IMR-90 (cell line): ENCODE data around the gene CACNA2D4. TPM values are rescaled to one million over a fixed set of nuclear protein-coding genes. Genes with fewer than 3 reads are reported as not detected.

ENCODE experiments used
- ATAC-seq: fragments of 200-7000 bp; cut with Tn5 transposase; 2 replicates; pipeline ENCODE4 v1.9.1; 2020; ENCODE audit warnings: low read depth, mild to moderate bottlenecking, moderate library complexity
- BruUV-seq: library from RNA; stranded (reverse); fragments of 400-500 nt; replicated peaks from 2 replicates; lab custom pipeline; 2021; lab: Mats Ljungman, UMichigan
- CTCF ChIA-PET: fragments of 300-600 bp; formaldehyde crosslinking; extraction: SDS; loops from one replicate; lab custom pipeline; 2021; ENCODE audit warnings: antibody characterized with exemption; lab: Yijun Ruan, JAX
- POLR2A ChIA-PET: fragments of 300-600 bp; sonication (Branson Sonifier 250); formaldehyde crosslinking; loops from one replicate; lab custom pipeline; 2022; ENCODE audit warnings: antibody characterized with exemption; ENCODE audit not compliant: unreplicated experiment; lab: Charles Lee
- DNase-seq: peaks from one replicate; pipeline ENCODE4 v3.0.0; 2013
- H2AFZ ChIP-seq: replicated peaks from 2 replicates; pipeline ENCODE3; 2013; ENCODE audit warnings: low read length, mild to moderate bottlenecking; ENCODE audit not compliant: poor library complexity
- H2AK5ac ChIP-seq: 2 replicates; pipeline ENCODE4 v1.6.1; 2013; ENCODE audit warnings: low read depth, low read length, inconsistent platforms
- H2AK9ac ChIP-seq: replicated peaks from 2 replicates; pipeline ENCODE3; 2013; ENCODE audit warnings: mild to moderate bottlenecking, low read depth, low read length, moderate library complexity; ENCODE audit not compliant: poor library complexity
- H2BK120ac ChIP-seq: 2 replicates; pipeline ENCODE4 v1.6.1; 2013; ENCODE audit warnings: low read depth, low read length, inconsistent platforms
- H2BK15ac ChIP-seq: 3 replicates; pipeline ENCODE4 v1.6.1; 2013; ENCODE audit warnings: low read depth, low read length, inconsistent platforms
- H2BK20ac ChIP-seq: 2 replicates; pipeline ENCODE4 v1.6.1; 2013; ENCODE audit warnings: low read depth, mild to moderate bottlenecking, inconsistent platforms, low read length, moderate library complexity
- H2BK5ac ChIP-seq: 2 replicates; pipeline ENCODE4 v1.6.1; 2013; ENCODE audit warnings: mild to moderate bottlenecking, low read depth, low read length, inconsistent platforms; ENCODE audit not compliant: poor library complexity, severe bottlenecking
- H3K14ac ChIP-seq: replicated peaks from 2 replicates; pipeline ENCODE4 v1.6.1; 2013; ENCODE audit warnings: low read depth, low read length, inconsistent platforms
- H3K18ac ChIP-seq: 2 replicates; pipeline ENCODE4 v1.6.1; 2013; ENCODE audit warnings: low read depth, low read length, control low read depth
- H3K23ac ChIP-seq: 2 replicates; pipeline ENCODE4 v1.6.1; 2013; ENCODE audit warnings: low read depth, low read length, inconsistent platforms
- H3K27ac ChIP-seq: 2 replicates; pipeline ENCODE4 v1.5.1; 2013; ENCODE audit warnings: mild to moderate bottlenecking, control low read depth, low read length; ENCODE audit not compliant: insufficient read depth
- H3K27me3 ChIP-seq: 2 replicates; pipeline ENCODE4 v1.6.1; 2013; ENCODE audit warnings: low read length; ENCODE audit not compliant: control insufficient read depth, insufficient read depth
- H3K36me3 ChIP-seq: 2 replicates; pipeline ENCODE4 v1.6.1; 2013; ENCODE audit warnings: low read length, mixed read lengths; ENCODE audit not compliant: control insufficient read depth, insufficient read depth
- H3K4ac ChIP-seq: 2 replicates; pipeline ENCODE4 v1.6.1; 2013; ENCODE audit warnings: low read depth, low read length, inconsistent platforms
- H3K4me1 ChIP-seq: 2 replicates; pipeline ENCODE4 v1.6.1; 2013; ENCODE audit warnings: low read length, mixed read lengths; ENCODE audit not compliant: control insufficient read depth, insufficient read depth
- H3K4me2 ChIP-seq: 2 replicates; pipeline ENCODE4 v1.6.1; 2013; ENCODE audit warnings: low read depth, mild to moderate bottlenecking, control low read depth, low read length, moderate library complexity
- H3K4me3 ChIP-seq: 2 replicates; pipeline ENCODE4 v1.5.1; 2013; ENCODE audit warnings: low read depth, mild to moderate bottlenecking, control low read depth, low read length, moderate library complexity; ENCODE audit not compliant: insufficient read depth
- H3K56ac ChIP-seq: 2 replicates; pipeline ENCODE4 v1.6.1; 2013; ENCODE audit warnings: low read length, inconsistent platforms; ENCODE audit not compliant: insufficient read depth; ENCODE audit errors: extremely low read depth
- H3K79me1 ChIP-seq, 2 experiments: 2 replicates each; pipeline ENCODE4 v1.6.1; 2013; ENCODE audit warnings: low read length in 2 of 2, inconsistent platforms in 1 of 2, low read depth in 1 of 2
- H3K9ac ChIP-seq: 2 replicates; pipeline ENCODE4 v1.6.1; 2013; ENCODE audit warnings: low read depth, low read length, control low read depth
- H3K9me1 ChIP-seq: 2 replicates; pipeline ENCODE4 v1.6.1; 2013; ENCODE audit warnings: low read length, inconsistent platforms; ENCODE audit not compliant: insufficient read depth
- H3K9me3 ChIP-seq: 2 replicates; pipeline ENCODE4 v1.6.1; 2013; ENCODE audit warnings: low read length; ENCODE audit not compliant: control insufficient read depth, insufficient read depth
- H4K20me1 ChIP-seq: 2 replicates; pipeline ENCODE4 v1.6.1; 2013; ENCODE audit warnings: low read length, inconsistent platforms; ENCODE audit not compliant: insufficient read depth
- H4K5ac ChIP-seq: 2 replicates; pipeline ENCODE4 v1.6.1; 2013; ENCODE audit warnings: mild to moderate bottlenecking, low read depth, low read length, control low read depth
- H4K8ac ChIP-seq, 2 experiments: 2 replicates each; pipeline ENCODE4 v1.6.1; 2013; ENCODE audit warnings: low read depth in 2 of 2, low read length in 2 of 2, control low read depth in 1 of 2, inconsistent platforms in 1 of 2
- H4K91ac ChIP-seq: 2 replicates; pipeline ENCODE4 v1.6.1; 2013; ENCODE audit warnings: low read depth, low read length, inconsistent platforms; ENCODE audit not compliant: insufficient read depth
- BHLHE40 ChIP-seq: fragments of 150-350 bp; IDR thresholded peaks from 2 replicates; pipeline ENCODE4 v1.6.1; 2016; ENCODE audit warnings: mild to moderate bottlenecking, low read depth, low read length
- CEBPB ChIP-seq: IDR thresholded peaks from 2 replicates; pipeline ENCODE4 v1.6.1; 2012; ENCODE audit warnings: low read depth, low read length, improper control_type of control experiment
- CHD1 ChIP-seq: IDR thresholded peaks from 2 replicates; pipeline ENCODE4 v1.6.1; 2012; ENCODE audit warnings: low read depth, low read length, improper control_type of control experiment
- CTCF ChIP-seq: conservative IDR thresholded peaks from 2 replicates; pipeline ENCODE4 v1.5.1; 2012; ENCODE audit warnings: mild to moderate bottlenecking, low read depth, low read length, improper control_type of control experiment
- ELK1 ChIP-seq: fragments of 150-350 bp; IDR thresholded peaks from 2 replicates; pipeline ENCODE4 v1.6.1; 2016; ENCODE audit warnings: low read depth, mild to moderate bottlenecking, low read length, moderate library complexity, borderline replicate concordance
- FOS ChIP-seq: fragments of 150-350 bp; IDR thresholded peaks from 2 replicates; pipeline ENCODE4 v1.6.1; 2016; ENCODE audit warnings: low read depth, low read length
- MAZ ChIP-seq: IDR thresholded peaks from 2 replicates; pipeline ENCODE4 v1.6.1; 2012; ENCODE audit warnings: low read depth, mild to moderate bottlenecking, low read length, improper control_type of control experiment, moderate library complexity, borderline replicate concordance
- NFE2L2 ChIP-seq: fragments of 150-350 bp; IDR thresholded peaks from 2 replicates; pipeline ENCODE4 v1.6.1; 2016; ENCODE audit warnings: low read depth, mild to moderate bottlenecking, low read length
- RAD21 ChIP-seq: IDR thresholded peaks from 2 replicates; pipeline ENCODE4 v1.6.1; 2012; ENCODE audit warnings: low read length, improper control_type of control experiment
- RCOR1 ChIP-seq: IDR thresholded peaks from 2 replicates; pipeline ENCODE4 v1.6.1; 2012; ENCODE audit warnings: mild to moderate bottlenecking, low read length, improper control_type of control experiment; ENCODE audit not compliant: insufficient replicate concordance
- WGBS, 2 experiments: methylation state at CpG; one replicate each; pipeline versions ENCODE4 v1.1.5 to v1.1.7; 2013; ENCODE audit warnings: missing lambda C conversion rate in 2 of 2; ENCODE audit not compliant: insufficient read length in 1 of 2; ENCODE audit errors: extremely low coverage in 2 of 2; 5-methylcytosine and 5-hydroxymethylcytosine counted together
- dilution Hi-C: fragments of 300-500 bp; cut with HindIII; formaldehyde crosslinking; loops from one replicate; pipeline ENCODE4 v1.14.3; 2018; ENCODE audit warnings: low sequenced_read_pairs; ENCODE audit not compliant: unreplicated experiment
- in situ Hi-C: fragments of 300-500 bp; cut with MboI; formaldehyde crosslinking; loops from 3 replicates; pipeline ENCODE4 v1.14.3; 2019; ENCODE audit warnings: low sequenced_read_pairs, inconsistent platforms, mixed read lengths
- intact Hi-C: fragments of 100-400 bp; cut with micrococcal nuclease; formaldehyde crosslinking; loops from 2 replicates; pipeline ENCODE4 v1.10.0; 2022
- polyA plus RNA-seq, 3 experiments: library from polyadenylated mRNA; depleted of rRNA; stranded (reverse); fragments of >200 nt; gene quantifications; 2 replicates each; pipeline ENCODE4 v1.2.3, GENCODE V29; 2012; ENCODE audit warnings: low replicate concordance in 1 of 3
- total RNA-seq: library from RNA; depleted of rRNA; stranded (reverse); fragments of >200 nt; gene quantifications from 2 replicates; pipeline ENCODE4 v1.2.3, GENCODE V29; 2012

CACNA2D4 gene
- total and polyA plus RNA-seq, 2 of the 4 experiments (the other 2 are of a cell fraction), result 0.18 to 0.22 TPM

- CTCF ChIA-PET, result no interaction called here
- no peak overlapping the region for H3K4me2 ChIP-seq
- in situ Hi-C loops, result no loop called here
- no peak overlapping the region for H4K8ac ChIP-seq
- no peak for ATAC-seq
- POLR2A ChIA-PET, result no interaction called here
- H3K9me1 ChIP-seq, result no peaks in the 10 kb centered on the region
- BruUV-seq, result no TSS peak
- no peak overlapping the region for H2BK15ac ChIP-seq
- TF ChIP-seq ELK1, result no peak
- no peak for TF ChIP-seq CTCF
- TF ChIP-seq BHLHE40, result no peak
- TF ChIP-seq CHD1, result no peak
- TF ChIP-seq MAZ, result no peak
- TF ChIP-seq RCOR1, result no peak
- TF ChIP-seq FOS, result no peak
- TF ChIP-seq NFE2L2, result no peak
- no peak for TF ChIP-seq RAD21
- TF ChIP-seq CEBPB, result no peak
- no peak overlapping the region for H3K4me3 ChIP-seq
- H2BK5ac ChIP-seq, result no peak overlapping the region
- peaks cover 35% of the 10 kb centered on the region for H3K27me3 ChIP-seq
- H3K27ac ChIP-seq, result no peak overlapping the region
- no peak overlapping the region for H3K18ac ChIP-seq
- H2AK9ac ChIP-seq, result no peak overlapping the region
- no peak overlapping the region for H3K23ac ChIP-seq
- H3K4me1 ChIP-seq, result no peaks in the 10 kb centered on the region; the same call in 1 of the 2 replicates
- H4K20me1 ChIP-seq, result no peaks in the 10 kb centered on the region
- H3K14ac ChIP-seq, result no peak overlapping the region
- H3K9ac ChIP-seq, result no peak overlapping the region
- dilution Hi-C loops, result no loop called here
- H2BK120ac ChIP-seq, result no peak overlapping the region
- H2BK20ac ChIP-seq, result no peak overlapping the region
- DNase-seq, result no peak
- intact Hi-C loops, result no loop called here
- no peak overlapping the region for H4K91ac ChIP-seq
- no peak overlapping the region for H3K56ac ChIP-seq
- H2AK5ac ChIP-seq, result no peak overlapping the region
- H3K9me3 ChIP-seq, result peaks cover 8% of the 10 kb centered on the region
- no peaks in the 10 kb centered on the region for H3K79me1 ChIP-seq
- no peak overlapping the region for H4K5ac ChIP-seq
- H3K4ac ChIP-seq, result no peak overlapping the region
- no peaks in the 10 kb centered on the region for H3K36me3 ChIP-seq
- 70% methylated on average over 11 of the region's 27 CpGs; no CpG with 5 or more reads in 1 of the 2 experiments for WGBS, 2 experiments
- no peak overlapping the region for H2AFZ ChIP-seq
These were observed 54.0 kb downstream of the CACNA2D4 start for GRCh38 chr12:1864456-1864855.
